Parathyroid adenoma (tissue), 2 donors: ENCODE measurements around the gene TMEM121B.

ENCODE experiments used
- H2AFZ ChIP-seq: fragments of 300-600 bp; sonication (generic); one replicate; pipeline ENCODE4 v1.7.0; 2017; ENCODE audit warnings: antibody characterized with exemption, mild to moderate bottlenecking
- H3K27ac ChIP-seq: fragments of 300-600 bp; sonication (generic); one replicate; pipeline ENCODE4 v1.7.0; 2017
- H3K27me3 ChIP-seq: fragments of 300-600 bp; sonication (generic); one replicate; pipeline ENCODE4 v1.7.0; 2017; ENCODE audit warnings: low read length; ENCODE audit not compliant: control insufficient read depth, insufficient read depth
- H3K36me3 ChIP-seq: fragments of 300-600 bp; sonication (generic); one replicate; pipeline ENCODE4 v1.7.0; 2017; ENCODE audit warnings: low read length; ENCODE audit not compliant: control insufficient read depth, insufficient read depth
- H3K4me1 ChIP-seq: fragments of 300-600 bp; sonication (generic); one replicate; pipeline ENCODE4 v1.7.0; 2017; ENCODE audit warnings: control low read depth
- H3K4me2 ChIP-seq: fragments of 300-600 bp; sonication (generic); one replicate; pipeline ENCODE4 v1.7.0; 2017; ENCODE audit warnings: low read length
- H3K4me3 ChIP-seq: fragments of 300-600 bp; sonication (generic); one replicate; pipeline ENCODE4 v1.7.0; 2017; ENCODE audit warnings: low read depth, low read length
- H3K79me2 ChIP-seq: fragments of 300-600 bp; sonication (generic); one replicate; pipeline ENCODE4 v1.7.0; 2017; ENCODE audit warnings: control low read depth
- H3K9ac ChIP-seq: fragments of 300-600 bp; sonication (generic); one replicate; pipeline ENCODE4 v1.7.0; 2017; ENCODE audit warnings: mild to moderate bottlenecking
- H3K9me3 ChIP-seq: fragments of 300-600 bp; sonication (generic); one replicate; pipeline ENCODE4 v1.7.0; 2017; ENCODE audit warnings: low read length; ENCODE audit not compliant: control insufficient read depth
- TF ChIP-seq, protein P1 (sequence below): fragments of 300-600 bp; sonication (generic); IDR thresholded peaks from one replicate; pipeline ENCODE4 v1.7.0; 2017; ENCODE audit warnings: antibody characterized with exemption, mild to moderate bottlenecking
- donor health status: primary hyperparathyroidism.

The TMEM121B gene

DNA sequence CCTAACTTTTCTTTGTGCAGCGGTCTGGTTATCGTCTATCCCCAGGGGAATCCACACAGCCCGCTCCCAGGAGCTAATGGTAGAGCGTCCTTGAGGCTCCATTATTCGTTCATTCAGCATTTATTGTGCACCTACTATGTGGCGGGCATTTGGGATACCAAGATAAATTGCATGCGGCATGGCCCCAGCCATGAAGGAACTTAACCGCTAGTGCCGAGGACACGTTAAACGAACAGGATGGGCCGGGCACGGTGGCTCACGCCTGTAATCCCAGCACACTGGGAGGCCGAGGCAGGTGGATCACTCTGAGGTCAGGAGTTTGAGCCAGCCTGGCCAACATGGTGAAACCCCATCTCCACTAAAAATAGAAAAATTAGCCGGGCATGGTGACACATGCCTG lies 11.2 kb downstream of the TMEM121B start:
- no peaks in the 10 kb centered on the region for H3K36me3 ChIP-seq
- H3K79me2 ChIP-seq, result no peaks in the 10 kb centered on the region
- no peak overlapping the region for H2AFZ ChIP-seq
- no peak overlapping the region for H3K4me3 ChIP-seq
- H3K27ac ChIP-seq, result no peak overlapping the region
- H3K9ac ChIP-seq, result no peak overlapping the region
- no peaks in the 10 kb centered on the region for H3K9me3 ChIP-seq
- H3K4me2 ChIP-seq, result no peak overlapping the region
- TF ChIP-seq, protein P1, sequence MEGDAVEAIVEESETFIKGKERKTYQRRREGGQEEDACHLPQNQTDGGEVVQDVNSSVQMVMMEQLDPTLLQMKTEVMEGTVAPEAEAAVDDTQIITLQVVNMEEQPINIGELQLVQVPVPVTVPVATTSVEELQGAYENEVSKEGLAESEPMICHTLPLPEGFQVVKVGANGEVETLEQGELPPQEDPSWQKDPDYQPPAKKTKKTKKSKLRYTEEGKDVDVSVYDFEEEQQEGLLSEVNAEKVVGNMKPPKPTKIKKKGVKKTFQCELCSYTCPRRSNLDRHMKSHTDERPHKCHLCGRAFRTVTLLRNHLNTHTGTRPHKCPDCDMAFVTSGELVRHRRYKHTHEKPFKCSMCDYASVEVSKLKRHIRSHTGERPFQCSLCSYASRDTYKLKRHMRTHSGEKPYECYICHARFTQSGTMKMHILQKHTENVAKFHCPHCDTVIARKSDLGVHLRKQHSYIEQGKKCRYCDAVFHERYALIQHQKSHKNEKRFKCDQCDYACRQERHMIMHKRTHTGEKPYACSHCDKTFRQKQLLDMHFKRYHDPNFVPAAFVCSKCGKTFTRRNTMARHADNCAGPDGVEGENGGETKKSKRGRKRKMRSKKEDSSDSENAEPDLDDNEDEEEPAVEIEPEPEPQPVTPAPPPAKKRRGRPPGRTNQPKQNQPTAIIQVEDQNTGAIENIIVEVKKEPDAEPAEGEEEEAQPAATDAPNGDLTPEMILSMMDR, result no peak
- no peaks in the 10 kb centered on the region for H3K4me1 ChIP-seq
- no peaks in the 10 kb centered on the region for H3K27me3 ChIP-seq

DNA sequence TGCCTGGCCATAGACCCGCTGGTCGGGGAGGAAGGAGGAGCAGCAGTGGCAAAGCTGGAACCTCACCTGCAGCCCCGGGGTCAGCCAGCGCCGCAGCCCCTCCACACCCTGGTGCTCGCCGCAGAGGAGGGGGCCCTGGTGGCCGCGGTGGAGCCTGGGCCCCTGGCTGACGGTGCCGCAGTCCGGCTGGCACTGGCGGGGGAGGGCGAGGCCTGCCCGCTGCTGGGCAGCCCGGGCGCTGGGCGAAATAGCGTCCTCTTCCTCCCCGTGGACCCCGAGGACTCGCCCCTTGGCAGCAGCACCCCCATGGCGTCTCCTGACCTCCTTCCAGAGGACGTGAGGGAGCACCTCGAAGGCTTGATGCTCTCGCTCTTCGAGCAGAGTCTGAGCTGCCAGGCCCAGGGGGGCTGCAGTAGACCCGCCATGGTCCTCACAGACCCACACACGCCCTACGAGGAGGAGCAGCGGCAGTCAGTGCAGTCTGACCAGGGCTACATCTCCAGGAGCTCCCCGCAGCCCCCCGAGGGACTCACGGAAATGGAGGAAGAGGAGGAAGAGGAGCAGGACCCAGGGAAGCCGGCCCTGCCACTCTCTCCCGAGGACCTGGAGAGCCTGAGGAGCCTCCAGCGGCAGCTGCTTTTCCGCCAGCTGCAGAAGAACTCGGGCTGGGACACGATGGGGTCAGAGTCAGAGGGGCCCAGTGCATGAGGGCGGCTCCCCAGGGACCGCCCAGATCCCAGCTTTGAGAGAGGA lies 11.9 kb downstream of the TMEM121B start:
- Histone ChIP-seq H3K36me3 (no peaks in the 10 kb centered on the region), H3K9ac (no peak overlapping the region), H3K79me2 (no peaks in the 10 kb centered on the region), H3K9me3 (no peaks in the 10 kb centered on the region), H3K4me2 (no peak overlapping the region), H2AFZ (no peak overlapping the region), H3K27me3 (no peaks in the 10 kb centered on the region), H3K4me1 (no peaks in the 10 kb centered on the region), H3K4me3 (no peak overlapping the region), H3K27ac (no peak overlapping the region)
- TF ChIP-seq, protein P1, result no peak

GRCh38 chr22:17108256-17109112 lies 12.7 kb downstream of the TMEM121B start:
- Histone ChIP-seq H3K27me3 (no peaks in the 10 kb centered on the region), H3K4me1 (no peaks in the 10 kb centered on the region), H3K9ac (no peak overlapping the region), H3K4me2 (no peak overlapping the region), H2AFZ (no peak overlapping the region), H3K9me3 (no peaks in the 10 kb centered on the region), H3K4me3 (no peak overlapping the region), H3K27ac (no peak overlapping the region), H3K36me3 (no peaks in the 10 kb centered on the region), H3K79me2 (no peaks in the 10 kb centered on the region)
- TF ChIP-seq, protein P1, result no peak

- Histone ChIP-seq H3K4me3 (no peak overlapping the region), H3K27me3 (no peaks in the 10 kb centered on the region), H3K27ac (no peak overlapping the region), H3K4me1 (no peaks in the 10 kb centered on the region), H2AFZ (no peak overlapping the region), H3K36me3 (no peaks in the 10 kb centered on the region), H3K9me3 (no peaks in the 10 kb centered on the region), H3K9ac (no peak overlapping the region), H3K79me2 (no peaks in the 10 kb centered on the region), H3K4me2 (no peak overlapping the region)
- TF ChIP-seq, protein P1, result no peak
These were observed 13.7 kb downstream of the TMEM121B start for GRCh38 chr22:17107547-17107810.
